T-helper 1 cell treated with Interleukin-12 subunit alpha and Interleukin-12 subunit beta and Interleukin-4 antibody, amounts not matched to agents 30 μg/mL and 1 μg/mL, for 36 hours (primary cell): ENCODE results near the gene KRTAP6-2.

Experiments
- H3K27ac Mint-ChIP-seq: one replicate; pipeline ENCODE4 v1.8.0; 2021; ENCODE audit warnings: mild to moderate bottlenecking, mixed read lengths
- H3K27me3 Mint-ChIP-seq: one replicate; pipeline ENCODE4 v1.8.0; 2021; ENCODE audit warnings: low read depth, mixed read lengths
- H3K36me3 Mint-ChIP-seq: one replicate; pipeline ENCODE4 v1.8.0; 2021; ENCODE audit warnings: low read depth, mixed read lengths
- H3K4me1 Mint-ChIP-seq: one replicate; pipeline ENCODE4 v1.8.0; 2021; ENCODE audit warnings: low read depth, mixed read lengths
- H3K4me3 Mint-ChIP-seq: one replicate; pipeline ENCODE4 v1.8.0; 2021; ENCODE audit warnings: mild to moderate bottlenecking, moderate library complexity, mixed read lengths
- H3K9me3 Mint-ChIP-seq: one replicate; pipeline ENCODE4 v1.8.0; 2021; ENCODE audit warnings: mixed read lengths

The KRTAP6-2 gene

GRCh38 chr21:30605968-30606367 lies 7.3 kb upstream of the KRTAP6-2 start:
- H3K4me1 Mint-ChIP-seq = no peaks in the 10 kb centered on the region
- H3K27ac Mint-ChIP-seq = no peak overlapping the region
- no peaks in the 10 kb centered on the region for H3K36me3 Mint-ChIP-seq
- H3K9me3 Mint-ChIP-seq = peaks cover 5% of the 10 kb centered on the region
- H3K4me3 Mint-ChIP-seq = no peak overlapping the region
- no peaks in the 10 kb centered on the region for H3K27me3 Mint-ChIP-seq

- H3K36me3 Mint-ChIP-seq = no peaks in the 10 kb centered on the region
- no peaks in the 10 kb centered on the region for H3K4me1 Mint-ChIP-seq
- no peaks in the 10 kb centered on the region for H3K27me3 Mint-ChIP-seq
- H3K4me3 Mint-ChIP-seq = no peak within 1 kb of the TSS
- H3K27ac Mint-ChIP-seq = no peak within 1 kb of the TSS
- H3K9me3 Mint-ChIP-seq = peaks cover 5% of the 10 kb centered on the region
Observed at GRCh38 chr21:30600787-30601186, 2.1 kb upstream of the KRTAP6-2 start, which contains the start of gene KRTAP22-1. KRTAP22-1 (plus strand) TSS chr21:30601087.

- Mint-ChIP-seq H3K4me1 (no peaks in the 10 kb centered on the region), H3K27me3 (no peaks in the 10 kb centered on the region), H3K36me3 (no peaks in the 10 kb centered on the region), H3K4me3 (no peak within 1 kb of the TSS), H3K27ac (no peak within 1 kb of the TSS), H3K9me3 (no peaks in the 10 kb centered on the region)
Observed at GRCh38 chr21:30592140-30592539, 6.6 kb downstream of the KRTAP6-2 start, which contains the start of gene KRTAP6-3. KRTAP6-3 (plus strand) TSS chr21:30592440; CDS start chr21:30592446, 6 bp downstream.

GRCh38 chr21:30590297-30590696 lies 8.4 kb downstream of the KRTAP6-2 start, which contains the start of gene KRTAP22-2:
KRTAP22-2 (minus strand) TSS chr21:30590397.
- H3K36me3 Mint-ChIP-seq = no peaks in the 10 kb centered on the region
- no peak within 1 kb of the TSS for H3K4me3 Mint-ChIP-seq
- no peaks in the 10 kb centered on the region for H3K27me3 Mint-ChIP-seq
- no peak within 1 kb of the TSS for H3K27ac Mint-ChIP-seq
- H3K9me3 Mint-ChIP-seq = no peaks in the 10 kb centered on the region
- H3K4me1 Mint-ChIP-seq = no peaks in the 10 kb centered on the region

- Mint-ChIP-seq H3K4me1 (no peaks in the 10 kb centered on the region), H3K27me3 (no peaks in the 10 kb centered on the region), H3K9me3 (no peaks in the 10 kb centered on the region), H3K4me3 (no peak overlapping the region), H3K27ac (no peak overlapping the region), H3K36me3 (no peaks in the 10 kb centered on the region)
Observed at GRCh38 chr21:30582870-30583269, 15.8 kb downstream of the KRTAP6-2 start.

- no peaks in the 10 kb centered on the region for H3K27me3 Mint-ChIP-seq
- H3K9me3 Mint-ChIP-seq = no peaks in the 10 kb centered on the region
- H3K4me3 Mint-ChIP-seq = no peak overlapping the region
- H3K36me3 Mint-ChIP-seq = no peaks in the 10 kb centered on the region
- H3K27ac Mint-ChIP-seq = no peak overlapping the region
- no peaks in the 10 kb centered on the region for H3K4me1 Mint-ChIP-seq
Observed at GRCh38 chr21:30580132-30580531, 18.6 kb downstream of the KRTAP6-2 start.

GRCh38 chr21:30579346-30579745 lies 19.4 kb downstream of the KRTAP6-2 start:
- H3K36me3 Mint-ChIP-seq = no peaks in the 10 kb centered on the region
- no peak overlapping the region for H3K4me3 Mint-ChIP-seq
- no peaks in the 10 kb centered on the region for H3K27me3 Mint-ChIP-seq
- H3K4me1 Mint-ChIP-seq = no peaks in the 10 kb centered on the region
- H3K27ac Mint-ChIP-seq = no peak overlapping the region
- H3K9me3 Mint-ChIP-seq = no peaks in the 10 kb centered on the region

- Mint-ChIP-seq H3K27me3 (no peaks in the 10 kb centered on the region), H3K4me1 (no peaks in the 10 kb centered on the region), H3K27ac (no peak overlapping the region), H3K9me3 (no peaks in the 10 kb centered on the region), H3K4me3 (no peak overlapping the region), H3K36me3 (no peaks in the 10 kb centered on the region)
Observed at GRCh38 chr21:30577766-30578165, 20.9 kb downstream of the KRTAP6-2 start.

- Mint-ChIP-seq H3K27ac (no peak overlapping the region), H3K4me3 (no peak overlapping the region), H3K36me3 (no peaks in the 10 kb centered on the region), H3K4me1 (no peaks in the 10 kb centered on the region), H3K27me3 (no peaks in the 10 kb centered on the region), H3K9me3 (no peaks in the 10 kb centered on the region)
Observed at GRCh38 chr21:30567617-30568016, 31.1 kb downstream of the KRTAP6-2 start.

- Mint-ChIP-seq H3K4me1 (no peaks in the 10 kb centered on the region), H3K4me3 (no peak overlapping the region), H3K9me3 (no peaks in the 10 kb centered on the region), H3K27me3 (no peaks in the 10 kb centered on the region), H3K36me3 (no peaks in the 10 kb centered on the region), H3K27ac (no peak overlapping the region)
Observed at GRCh38 chr21:30563630-30564029, 35.1 kb downstream of the KRTAP6-2 start.

- no peaks in the 10 kb centered on the region for H3K27me3 Mint-ChIP-seq
- no peak overlapping the region for H3K27ac Mint-ChIP-seq
- H3K36me3 Mint-ChIP-seq = no peaks in the 10 kb centered on the region
- no peak overlapping the region for H3K4me3 Mint-ChIP-seq
- no peaks in the 10 kb centered on the region for H3K9me3 Mint-ChIP-seq
- H3K4me1 Mint-ChIP-seq = no peaks in the 10 kb centered on the region
Observed at GRCh38 chr21:30563072-30563471, 35.6 kb downstream of the KRTAP6-2 start.

- Mint-ChIP-seq H3K4me3 (no peak overlapping the region), H3K9me3 (no peaks in the 10 kb centered on the region), H3K4me1 (no peaks in the 10 kb centered on the region), H3K36me3 (no peaks in the 10 kb centered on the region), H3K27me3 (no peaks in the 10 kb centered on the region), H3K27ac (no peak overlapping the region)
Observed at GRCh38 chr21:30561957-30562356, 36.7 kb downstream of the KRTAP6-2 start.

GRCh38 chr21:30561264-30561895 lies 37.3 kb downstream of the KRTAP6-2 start, which contains the start of gene KRTAP19-7:
KRTAP19-7 (minus strand) TSS chr21:30561314; CDS start chr21:30561289, 25 bp downstream.
- Mint-ChIP-seq H3K4me1 (no peaks in the 10 kb centered on the region), H3K27me3 (no peaks in the 10 kb centered on the region), H3K27ac (no peak within 1 kb of the TSS), H3K4me3 (no peak within 1 kb of the TSS), H3K9me3 (no peaks in the 10 kb centered on the region), H3K36me3 (no peaks in the 10 kb centered on the region)

GRCh38 chr21:30555095-30555494 lies 43.6 kb downstream of the KRTAP6-2 start:
- H3K36me3 Mint-ChIP-seq = no peaks in the 10 kb centered on the region
- H3K4me3 Mint-ChIP-seq = no peak overlapping the region
- no peaks in the 10 kb centered on the region for H3K4me1 Mint-ChIP-seq
- H3K27me3 Mint-ChIP-seq = no peaks in the 10 kb centered on the region
- H3K27ac Mint-ChIP-seq = no peak overlapping the region
- peaks cover 13% of the 10 kb centered on the region for H3K9me3 Mint-ChIP-seq

- no peak overlapping the region for H3K27ac Mint-ChIP-seq
- H3K9me3 Mint-ChIP-seq = peaks cover 13% of the 10 kb centered on the region
- no peaks in the 10 kb centered on the region for H3K36me3 Mint-ChIP-seq
- no peaks in the 10 kb centered on the region for H3K27me3 Mint-ChIP-seq
- H3K4me3 Mint-ChIP-seq = no peak overlapping the region
- no peaks in the 10 kb centered on the region for H3K4me1 Mint-ChIP-seq
Observed at GRCh38 chr21:30552782-30553181, 45.9 kb downstream of the KRTAP6-2 start.
